Astrocyte (in vitro differentiated cells and primary cell): ENCODE results near the gene TACSTD2.

Experiments used
- EZH2 ChIP-seq: IDR thresholded peaks from 2 replicates; pipeline ENCODE4 v1.6.1; 2012; ENCODE audit warnings: mild to moderate bottlenecking, low read length, inconsistent platforms; ENCODE audit not compliant: insufficient read depth
- TF ChIP-seq, protein P1 (sequence below): IDR thresholded peaks from 2 replicates; pipeline ENCODE4 v1.5.1; 2011; ENCODE audit warnings: low read depth, mild to moderate bottlenecking, inconsistent platforms, low read length, moderate library complexity; ENCODE audit not compliant: insufficient read depth

DNA sequence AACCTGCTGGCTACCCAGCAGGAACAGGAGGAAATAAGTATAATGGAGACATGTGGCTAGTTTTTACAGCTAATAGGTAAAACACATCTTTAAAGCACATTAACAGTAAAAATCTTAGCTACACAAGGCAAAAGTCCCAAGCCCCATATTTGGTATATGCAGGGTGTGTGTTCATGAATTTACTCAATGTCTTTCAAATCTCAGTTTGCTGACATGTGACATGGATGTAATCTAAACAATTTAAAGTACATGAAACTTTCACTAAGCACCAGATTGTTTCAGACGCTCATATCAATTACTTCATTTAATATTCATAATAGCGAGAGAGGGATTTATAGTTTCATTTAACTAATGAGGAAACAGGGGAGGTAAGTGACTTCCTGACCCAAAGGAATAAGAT, 3.9 kb downstream of the TACSTD2 start:
- TF ChIP-seq, protein P1, sequence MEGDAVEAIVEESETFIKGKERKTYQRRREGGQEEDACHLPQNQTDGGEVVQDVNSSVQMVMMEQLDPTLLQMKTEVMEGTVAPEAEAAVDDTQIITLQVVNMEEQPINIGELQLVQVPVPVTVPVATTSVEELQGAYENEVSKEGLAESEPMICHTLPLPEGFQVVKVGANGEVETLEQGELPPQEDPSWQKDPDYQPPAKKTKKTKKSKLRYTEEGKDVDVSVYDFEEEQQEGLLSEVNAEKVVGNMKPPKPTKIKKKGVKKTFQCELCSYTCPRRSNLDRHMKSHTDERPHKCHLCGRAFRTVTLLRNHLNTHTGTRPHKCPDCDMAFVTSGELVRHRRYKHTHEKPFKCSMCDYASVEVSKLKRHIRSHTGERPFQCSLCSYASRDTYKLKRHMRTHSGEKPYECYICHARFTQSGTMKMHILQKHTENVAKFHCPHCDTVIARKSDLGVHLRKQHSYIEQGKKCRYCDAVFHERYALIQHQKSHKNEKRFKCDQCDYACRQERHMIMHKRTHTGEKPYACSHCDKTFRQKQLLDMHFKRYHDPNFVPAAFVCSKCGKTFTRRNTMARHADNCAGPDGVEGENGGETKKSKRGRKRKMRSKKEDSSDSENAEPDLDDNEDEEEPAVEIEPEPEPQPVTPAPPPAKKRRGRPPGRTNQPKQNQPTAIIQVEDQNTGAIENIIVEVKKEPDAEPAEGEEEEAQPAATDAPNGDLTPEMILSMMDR = no peak
- no peak for TF ChIP-seq EZH2
